T-helper 17 cell (primary cell): ENCODE results near the gene DYRK4. TPM values are rescaled to one million over a fixed set of nuclear protein-coding genes. Genes with fewer than 3 reads are reported as not detected.
"Not testable (repeated sequence)": the region's sequence is repeated elsewhere in the genome, so short reads cannot be mapped to it uniquely, and the experiment has no call there.

Experiments
- ATAC-seq: fragments of 150-1000 bp; cut with Tn5 transposase; 2 replicates; pipeline ENCODE4 v1.10.0; 2021; ENCODE audit warnings: mild to moderate bottlenecking, moderate library complexity
- DNase-seq, 3 donors: peaks; one replicate each; pipeline versions ENCODE4 v3.0.0 to v3.0.0-alpha.2; 2020 to 2021
- H3K9me3 ChIP-seq: one replicate; pipeline ENCODE4 v1.7.0; 2013; ENCODE audit warnings: low read length, mild to moderate bottlenecking; ENCODE audit not compliant: control insufficient read depth, poor library complexity, severe bottlenecking
- H3K27ac Mint-ChIP-seq: one replicate; pipeline ENCODE4 v1.8.0; 2022; ENCODE audit warnings: mild to moderate bottlenecking, moderate library complexity, mixed read lengths
- H3K27me3 Mint-ChIP-seq: one replicate; pipeline ENCODE4 v1.8.0; 2022; ENCODE audit warnings: mixed read lengths
- H3K36me3 Mint-ChIP-seq: one replicate; pipeline ENCODE4 v1.8.0; 2022; ENCODE audit warnings: low read depth, mixed read lengths
- H3K4me1 Mint-ChIP-seq: one replicate; pipeline ENCODE4 v1.8.0; 2022; ENCODE audit warnings: mild to moderate bottlenecking, mixed read lengths
- H3K4me3 Mint-ChIP-seq: one replicate; pipeline ENCODE4 v1.8.0; 2022; ENCODE audit warnings: mild to moderate bottlenecking, moderate library complexity, mixed read lengths
- total RNA-seq, 4 donors: library from RNA in 2 of 4; stranded (reverse) in 2 of 4; gene quantifications; one replicate each; pipeline ENCODE4 v1.2.3 and lab custom pipeline; 2022 to 2026

Gene DYRK4, protein sequence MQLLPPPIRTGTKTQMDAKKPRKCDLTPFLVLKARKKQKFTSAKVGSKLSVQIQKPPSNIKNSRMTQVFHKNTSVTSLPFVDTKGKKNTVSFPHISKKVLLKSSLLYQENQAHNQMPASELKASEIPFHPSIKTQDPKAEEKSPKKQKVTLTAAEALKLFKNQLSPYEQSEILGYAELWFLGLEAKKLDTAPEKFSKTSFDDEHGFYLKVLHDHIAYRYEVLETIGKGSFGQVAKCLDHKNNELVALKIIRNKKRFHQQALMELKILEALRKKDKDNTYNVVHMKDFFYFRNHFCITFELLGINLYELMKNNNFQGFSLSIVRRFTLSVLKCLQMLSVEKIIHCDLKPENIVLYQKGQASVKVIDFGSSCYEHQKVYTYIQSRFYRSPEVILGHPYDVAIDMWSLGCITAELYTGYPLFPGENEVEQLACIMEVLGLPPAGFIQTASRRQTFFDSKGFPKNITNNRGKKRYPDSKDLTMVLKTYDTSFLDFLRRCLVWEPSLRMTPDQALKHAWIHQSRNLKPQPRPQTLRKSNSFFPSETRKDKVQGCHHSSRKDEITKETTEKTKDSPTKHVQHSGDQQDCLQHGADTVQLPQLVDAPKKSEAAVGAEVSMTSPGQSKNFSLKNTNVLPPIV
- total RNA-seq (10 to 100 TPM; 10.4 to 11.1 TPM), total RNA-seq (lab: John Stamatoyannopoulos, UW) (3.9 to 7.1 reads per million in 2 donors)

- Mint-ChIP-seq H3K4me1 (peaks cover 6% of the 10 kb centered on the region), H3K27me3 (peaks cover 21% of the 10 kb centered on the region), H3K4me3 (no peak within 1 kb of the TSS), H3K36me3 (peaks cover 3% of the 10 kb centered on the region), H3K27ac (no peak within 1 kb of the TSS)
- no peaks in the 10 kb centered on the region for H3K9me3 ChIP-seq
- no peak for ATAC-seq
- no peak for DNase-seq
These were observed at the start of gene DYRK4 for GRCh38 chr12:4562034-4562657. Gene DYRK4, plus strand, starts transcription at chr12:4562208. Its CDS starts 38 bp downstream, at chr12:4562246.

GRCh38 chr12:4518106-4518728, 43.8 kb upstream of the DYRK4 start:
- peaks cover 10% of the 10 kb centered on the region for H3K36me3 Mint-ChIP-seq
- H3K4me1 Mint-ChIP-seq: no peaks in the 10 kb centered on the region
- H3K27me3 Mint-ChIP-seq: no peaks in the 10 kb centered on the region
- H3K4me3 Mint-ChIP-seq: no peak overlapping the region
- DNase-seq (no peak), ATAC-seq (no peak)
- no peak overlapping the region for H3K27ac Mint-ChIP-seq
- no peaks in the 10 kb centered on the region for H3K9me3 ChIP-seq

- not testable (repeated sequence) for H3K4me3 Mint-ChIP-seq, H3K27ac Mint-ChIP-seq, H3K36me3 Mint-ChIP-seq, H3K4me1 Mint-ChIP-seq, ATAC-seq, H3K9me3 ChIP-seq, DNase-seq, H3K27me3 Mint-ChIP-seq
These were observed 38.6 kb upstream of the DYRK4 start for GRCh38 chr12:4523443-4523842.

DNA sequence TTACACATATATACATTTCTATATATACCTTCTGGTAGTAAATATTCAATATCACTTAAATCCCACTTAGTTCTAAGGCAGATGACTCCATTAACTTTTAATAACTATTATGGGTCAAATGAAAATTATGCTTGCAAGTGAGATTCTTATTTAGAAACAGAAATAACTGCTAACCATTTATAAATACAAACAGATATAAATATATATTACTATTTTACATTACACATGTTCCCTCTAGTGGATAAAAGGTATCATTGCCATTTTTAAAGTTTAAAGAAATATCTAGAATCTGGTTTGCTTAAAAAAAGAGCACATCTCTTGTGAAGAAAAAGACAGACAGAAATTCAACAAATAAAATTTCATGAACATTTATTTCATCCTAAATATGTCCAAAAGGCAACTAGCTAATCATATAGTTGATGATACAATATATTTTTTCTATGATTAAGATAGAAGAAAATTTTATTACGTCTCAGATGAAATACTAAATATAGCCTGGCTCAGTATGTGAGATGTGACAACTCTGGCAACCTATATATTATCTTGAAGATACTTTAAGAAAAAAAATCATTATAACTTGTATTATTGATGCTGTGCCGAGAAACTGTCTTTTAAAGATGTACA, 35.0 kb upstream of the DYRK4 start:
- H3K27ac Mint-ChIP-seq: no peak overlapping the region
- no peak for DNase-seq
- H3K9me3 ChIP-seq: no peaks in the 10 kb centered on the region

GRCh38 chr12:4530160-4530559, 31.8 kb upstream of the DYRK4 start:
- ATAC-seq (no peak), DNase-seq (no peak)
- Mint-ChIP-seq H3K4me3 (no peak overlapping the region), H3K27ac (no peak overlapping the region), H3K27me3 (no peaks in the 10 kb centered on the region), H3K36me3 (peaks cover 2% of the 10 kb centered on the region), H3K4me1 (peaks cover 5% of the 10 kb centered on the region)
- no peaks in the 10 kb centered on the region for H3K9me3 ChIP-seq

More for the DNA sequence above, 35.0 kb upstream of the DYRK4 start:
- peaks cover 7% of the 10 kb centered on the region for H3K36me3 Mint-ChIP-seq
- H3K4me1 Mint-ChIP-seq: peaks cover 5% of the 10 kb centered on the region
- ATAC-seq: no peak
- H3K27me3 Mint-ChIP-seq: no peaks in the 10 kb centered on the region
- H3K4me3 Mint-ChIP-seq: no peak overlapping the region

DNA sequence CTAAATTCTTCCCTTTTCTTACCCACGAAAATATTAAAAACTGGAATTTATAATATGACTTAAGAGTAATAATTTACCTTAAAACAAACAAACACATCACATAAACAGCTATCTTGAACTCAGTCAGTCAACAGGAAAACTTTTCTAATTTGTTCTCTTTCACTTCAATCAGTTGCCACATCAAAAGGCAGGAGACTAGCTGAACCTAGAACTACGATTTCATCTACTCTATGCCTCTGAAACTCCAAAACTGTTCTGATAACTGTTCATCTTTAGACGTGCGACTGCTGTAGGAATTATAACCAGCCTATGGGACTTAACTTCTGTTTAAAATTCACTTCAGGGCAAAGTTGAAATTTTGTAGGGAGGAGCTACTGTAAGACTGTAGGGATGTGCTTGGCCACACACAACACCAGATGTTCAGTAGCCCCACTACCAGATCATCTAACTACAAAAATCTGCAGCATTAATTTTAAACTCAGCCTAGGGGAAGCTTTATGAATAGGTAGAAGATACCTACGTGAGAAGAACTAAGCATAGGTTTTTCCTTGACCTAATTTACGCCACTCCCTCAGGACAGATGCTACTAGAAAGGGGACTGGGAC, 30.9 kb upstream of the DYRK4 start:
- DNase-seq: no peak
- H3K9me3 ChIP-seq: no peaks in the 10 kb centered on the region
- Mint-ChIP-seq H3K27ac (no peak overlapping the region), H3K36me3 (peaks cover 2% of the 10 kb centered on the region), H3K4me1 (peaks cover 5% of the 10 kb centered on the region), H3K27me3 (no peaks in the 10 kb centered on the region), H3K4me3 (no peak overlapping the region)
- peak; percentile 72 for ATAC-seq

DNA sequence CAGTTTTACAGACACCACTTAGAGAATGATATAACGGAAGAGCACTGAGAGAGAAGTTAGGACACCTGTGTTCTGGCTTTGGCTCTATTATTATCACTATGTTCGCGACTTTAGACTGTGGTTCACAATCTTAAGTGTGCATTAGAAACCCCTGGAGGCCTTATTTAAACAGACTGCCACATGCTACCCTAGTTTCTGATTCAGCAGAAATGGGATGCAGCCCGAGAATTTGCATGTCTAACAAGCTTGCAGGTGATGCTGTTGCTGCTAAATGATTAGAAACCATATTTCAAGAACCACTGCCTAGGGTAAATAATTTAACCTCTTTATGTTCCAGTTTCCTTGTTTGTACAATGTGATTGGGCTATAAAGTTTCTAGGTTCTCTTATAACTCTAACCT, 26.9 kb upstream of the DYRK4 start:
- H3K27ac Mint-ChIP-seq: peak overlapping the region; percentile 29

GRCh38 chr12:4535871-4536270, 26.1 kb upstream of the DYRK4 start:
- no peaks in the 10 kb centered on the region for H3K27me3 Mint-ChIP-seq
- peaks cover 20% of the 10 kb centered on the region for H3K4me1 Mint-ChIP-seq
- no peaks in the 10 kb centered on the region for H3K9me3 ChIP-seq
- ATAC-seq (no peak), DNase-seq (no peak)
- no peak overlapping the region for H3K4me3 Mint-ChIP-seq
- H3K36me3 Mint-ChIP-seq: no peaks in the 10 kb centered on the region
- no peak overlapping the region for H3K27ac Mint-ChIP-seq

More for the DNA sequence above, 26.9 kb upstream of the DYRK4 start:
- no peak for ATAC-seq
- Mint-ChIP-seq H3K27me3 (no peaks in the 10 kb centered on the region), H3K4me1 (peaks cover 24% of the 10 kb centered on the region), H3K36me3 (peaks cover under 1% of the 10 kb centered on the region), H3K4me3 (no peak overlapping the region)
- no peak for DNase-seq
- H3K9me3 ChIP-seq: no peaks in the 10 kb centered on the region

- H3K9me3 ChIP-seq: no peaks in the 10 kb centered on the region
- Mint-ChIP-seq H3K36me3 (no peaks in the 10 kb centered on the region), H3K4me1 (peaks cover 20% of the 10 kb centered on the region), H3K4me3 (peak within 1 kb of the TSS; percentile 99), H3K27me3 (no peaks in the 10 kb centered on the region), H3K27ac (peak within 1 kb of the TSS; percentile 98)
- ATAC-seq: peak; percentile 99
- peak; percentile 87 to 91 (median 90) for DNase-seq
These were observed 23.5 kb upstream of the DYRK4 start, which contains the start of gene RAD51AP1 for GRCh38 chr12:4538207-4539160. Gene RAD51AP1, plus strand, starts transcription at chr12:4538890. Its CDS starts 50 bp downstream, at chr12:4538940.

DNA sequence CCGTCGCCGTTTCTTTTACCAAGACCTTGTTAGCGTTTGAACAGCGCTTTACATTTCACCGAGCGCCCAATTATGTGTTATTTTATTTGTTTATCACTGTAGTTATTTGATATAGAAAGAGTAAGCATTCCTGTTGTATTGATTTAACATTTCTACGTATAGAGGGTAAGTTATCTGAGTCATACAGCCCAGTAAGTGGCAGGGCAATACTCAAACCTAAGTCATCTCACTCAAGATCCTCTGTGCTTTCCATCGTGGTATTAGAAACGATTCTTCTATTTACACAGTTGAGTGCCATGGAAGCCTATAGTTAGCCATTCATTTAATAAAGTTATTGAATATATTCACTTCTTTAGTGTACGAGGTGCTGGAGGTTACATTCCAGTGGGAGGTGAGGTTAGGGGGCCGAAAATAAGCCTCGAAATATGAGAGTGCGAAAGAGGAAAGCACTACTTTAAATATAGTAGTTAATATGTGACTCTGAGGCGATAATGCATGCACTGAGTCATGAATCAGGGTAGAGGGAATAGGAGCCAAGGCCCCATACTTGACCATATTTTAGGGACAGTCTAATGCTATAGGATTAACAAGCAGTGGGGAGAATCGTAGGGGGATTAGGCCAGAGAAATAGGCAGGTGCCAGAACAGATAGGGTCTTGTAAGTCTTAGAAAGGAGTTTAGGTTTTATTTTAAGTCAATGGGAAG, 22.7 kb upstream of the DYRK4 start:
- H3K4me3 Mint-ChIP-seq: peak overlapping the region; percentile 99
- H3K36me3 Mint-ChIP-seq: no peaks in the 10 kb centered on the region
- H3K4me1 Mint-ChIP-seq: peaks cover 20% of the 10 kb centered on the region
- DNase-seq (no peak), ATAC-seq (no peak)
- H3K27ac Mint-ChIP-seq: peak overlapping the region; percentile 98
- H3K9me3 ChIP-seq: no peaks in the 10 kb centered on the region
- H3K27me3 Mint-ChIP-seq: no peaks in the 10 kb centered on the region

- no peak for DNase-seq
- Mint-ChIP-seq H3K4me1 (peaks cover 20% of the 10 kb centered on the region), H3K27me3 (no peaks in the 10 kb centered on the region), H3K27ac (no peak overlapping the region), H3K36me3 (no peaks in the 10 kb centered on the region), H3K4me3 (peak overlapping the region; percentile 99)
- no peak for ATAC-seq
- no peaks in the 10 kb centered on the region for H3K9me3 ChIP-seq
These were observed 21.8 kb upstream of the DYRK4 start for GRCh38 chr12:4540170-4540569.
